ENCODE data around the gene NDC1.
"Not testable (repeated sequence)": the region's sequence is repeated elsewhere in the genome, so short reads cannot be mapped to it uniquely, and the experiment has no call there.

NDC1 gene

GRCh38 chr1:53837924-53838653 lies at the start of gene NDC1:
TSS of gene NDC1 (minus strand) at chr1:53838296. CDS start at chr1:53838261, 35 bp downstream.
- DNase-seq (ENCODE audit: low read depth): peak; percentile 97
- peak within 1 kb of the TSS; percentile 90 for H3K4me3 ChIP-seq (ENCODE audit: low read length)
- peak within 1 kb of the TSS; percentile 92 for H3K9ac ChIP-seq (ENCODE audit: low read length)
- no peaks in the 10 kb centered on the region for H3K36me3 ChIP-seq (ENCODE audit: control insufficient read depth, insufficient read depth, low read length, severe bottlenecking)
- no peaks in the 10 kb centered on the region for H3K27me3 ChIP-seq (replicated peaks; ENCODE audit: control insufficient read depth, insufficient read depth, low read length)
- peaks cover 15% of the 10 kb centered on the region for H3K9me3 ChIP-seq (ENCODE audit: control insufficient read depth, low read length)
- no peaks in the 10 kb centered on the region for H3K4me1 ChIP-seq (ENCODE audit: control insufficient read depth, insufficient read depth, low read length)

GRCh38 chr1:53883600-53883999 lies 45.5 kb upstream of the NDC1 start:
- not testable (repeated sequence) for H3K27me3 ChIP-seq (replicated peaks; ENCODE audit: control insufficient read depth, insufficient read depth, low read length); H3K4me3 ChIP-seq (ENCODE audit: low read length); H3K9ac ChIP-seq (ENCODE audit: low read length); DNase-seq (ENCODE audit: low read depth); H3K9me3 ChIP-seq (ENCODE audit: control insufficient read depth, low read length); H3K4me1 ChIP-seq (ENCODE audit: control insufficient read depth, insufficient read depth, low read length)
- H3K36me3 ChIP-seq (ENCODE audit: control insufficient read depth, insufficient read depth, low read length, severe bottlenecking): peaks cover 35% of the 10 kb centered on the region

DNA sequence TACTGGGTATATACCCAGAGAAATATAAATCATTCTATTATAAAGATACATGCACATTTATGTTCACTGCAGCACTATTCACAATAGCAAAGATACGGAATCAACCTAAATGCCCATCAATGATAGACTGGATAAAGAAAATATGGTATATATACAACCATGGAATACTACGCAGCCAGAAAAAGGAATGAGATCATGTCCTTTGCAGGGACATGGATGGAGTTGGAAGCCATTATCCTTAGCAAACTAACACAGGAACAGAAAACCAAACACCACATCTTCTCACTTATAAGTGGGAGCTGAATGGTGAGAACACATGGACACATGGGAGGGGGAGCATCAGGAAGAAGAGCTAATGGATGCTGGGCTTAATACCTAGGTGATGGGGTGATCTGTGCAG lies 43.8 kb upstream of the NDC1 start:
- not testable (repeated sequence) for DNase-seq (ENCODE audit: low read depth); H3K27me3 ChIP-seq (replicated peaks; ENCODE audit: control insufficient read depth, insufficient read depth, low read length); H3K9ac ChIP-seq (ENCODE audit: low read length); H3K4me1 ChIP-seq (ENCODE audit: control insufficient read depth, insufficient read depth, low read length); H3K9me3 ChIP-seq (ENCODE audit: control insufficient read depth, low read length); H3K4me3 ChIP-seq (ENCODE audit: low read length)
- H3K36me3 ChIP-seq (ENCODE audit: control insufficient read depth, insufficient read depth, low read length, severe bottlenecking): peaks cover 42% of the 10 kb centered on the region

DNA sequence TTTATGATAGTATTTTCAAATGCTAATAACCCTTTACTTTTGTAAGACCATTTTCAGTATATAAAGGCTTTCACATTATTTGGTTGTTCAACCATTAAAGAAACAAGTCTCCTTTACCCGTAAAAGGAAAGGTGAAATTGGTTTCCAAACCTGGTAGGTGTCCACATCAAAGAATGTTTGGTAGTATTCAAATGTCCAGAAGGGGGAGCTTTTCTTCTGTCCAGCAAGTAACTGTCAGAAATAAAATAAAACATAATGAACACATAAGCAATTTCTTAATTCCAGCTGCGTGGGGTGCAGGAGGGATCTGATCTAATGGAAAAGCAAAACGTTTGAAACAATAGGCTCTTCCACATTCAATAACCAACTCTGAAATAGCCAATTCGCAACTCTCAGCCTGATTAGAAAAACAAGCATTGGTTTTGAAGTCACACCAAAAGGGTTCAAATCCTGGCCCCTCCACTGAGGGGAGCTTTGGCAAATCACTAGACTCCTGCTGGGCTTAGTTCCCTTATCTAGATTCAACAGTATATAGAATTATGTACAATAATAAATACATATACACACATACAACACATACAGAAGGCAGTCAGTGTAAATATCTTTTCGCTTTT lies 40.5 kb upstream of the NDC1 start:
- Histone ChIP-seq H3K4me1 (ENCODE audit: control insufficient read depth, insufficient read depth, low read length) (peaks cover 8% of the 10 kb centered on the region), H3K36me3 (ENCODE audit: control insufficient read depth, insufficient read depth, low read length, severe bottlenecking) (peaks cover 52% of the 10 kb centered on the region), H3K4me3 (ENCODE audit: low read length) (no peak overlapping the region), H3K27me3 (replicated peaks; ENCODE audit: control insufficient read depth, insufficient read depth, low read length) (no peaks in the 10 kb centered on the region), H3K9me3 (ENCODE audit: control insufficient read depth, low read length) (no peaks in the 10 kb centered on the region), H3K9ac (ENCODE audit: low read length) (no peak overlapping the region)
- peak; percentile 86 for DNase-seq (ENCODE audit: low read depth)

DNA sequence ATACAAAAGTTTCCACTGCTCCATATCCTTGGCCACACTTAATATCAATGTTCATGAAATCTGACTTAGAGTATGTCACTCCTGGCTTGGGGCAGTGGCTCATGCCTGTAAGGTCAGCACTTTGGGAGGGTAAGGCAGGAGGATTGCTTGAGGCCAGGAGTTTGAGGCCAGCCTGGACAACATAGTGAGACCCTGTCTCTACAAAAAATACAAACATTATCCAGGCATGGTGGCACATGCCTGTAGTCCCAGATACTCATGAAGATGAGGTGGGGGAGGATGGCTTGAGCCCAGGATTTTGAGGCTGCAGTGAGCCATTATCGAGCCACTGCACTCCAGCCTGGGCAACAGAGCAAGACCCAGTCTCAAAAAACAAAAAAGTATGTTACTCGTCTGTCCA lies 37.1 kb upstream of the NDC1 start:
- H3K4me3 ChIP-seq (ENCODE audit: low read length); DNase-seq (ENCODE audit: low read depth); H3K4me1 ChIP-seq (ENCODE audit: control insufficient read depth, insufficient read depth, low read length); H3K9ac ChIP-seq (ENCODE audit: low read length); H3K27me3 ChIP-seq (replicated peaks; ENCODE audit: control insufficient read depth, insufficient read depth, low read length); H3K9me3 ChIP-seq (ENCODE audit: control insufficient read depth, low read length): not testable (repeated sequence)
- peaks cover 70% of the 10 kb centered on the region for H3K36me3 ChIP-seq (ENCODE audit: control insufficient read depth, insufficient read depth, low read length, severe bottlenecking)

GRCh38 chr1:53871773-53872484 lies 33.8 kb upstream of the NDC1 start:
- DNase-seq (ENCODE audit: low read depth): no peak
- peaks cover 74% of the 10 kb centered on the region for H3K36me3 ChIP-seq (ENCODE audit: control insufficient read depth, insufficient read depth, low read length, severe bottlenecking)
- peaks cover 6% of the 10 kb centered on the region for H3K4me1 ChIP-seq (ENCODE audit: control insufficient read depth, insufficient read depth, low read length)
- no peak overlapping the region for H3K9ac ChIP-seq (ENCODE audit: low read length)
- H3K4me3 ChIP-seq (ENCODE audit: low read length): no peak overlapping the region
- H3K27me3 ChIP-seq (replicated peaks; ENCODE audit: control insufficient read depth, insufficient read depth, low read length): no peaks in the 10 kb centered on the region
- H3K9me3 ChIP-seq (ENCODE audit: control insufficient read depth, low read length): no peaks in the 10 kb centered on the region

- Histone ChIP-seq H3K9me3 (ENCODE audit: control insufficient read depth, low read length) (no peaks in the 10 kb centered on the region), H3K4me3 (ENCODE audit: low read length) (no peak overlapping the region), H3K9ac (ENCODE audit: low read length) (no peak overlapping the region), H3K36me3 (ENCODE audit: control insufficient read depth, insufficient read depth, low read length, severe bottlenecking) (peaks cover 74% of the 10 kb centered on the region), H3K4me1 (ENCODE audit: control insufficient read depth, insufficient read depth, low read length) (peaks cover 6% of the 10 kb centered on the region), H3K27me3 (replicated peaks; ENCODE audit: control insufficient read depth, insufficient read depth, low read length) (no peaks in the 10 kb centered on the region)
- DNase-seq (ENCODE audit: low read depth): peak; percentile 22
These were observed 33.1 kb upstream of the NDC1 start for GRCh38 chr1:53871221-53871620.

GRCh38 chr1:53869454-53870117 lies 31.5 kb upstream of the NDC1 start:
- DNase-seq (ENCODE audit: low read depth): no peak
- peaks cover 6% of the 10 kb centered on the region for H3K4me1 ChIP-seq (ENCODE audit: control insufficient read depth, insufficient read depth, low read length)
- H3K9ac ChIP-seq (ENCODE audit: low read length): no peak overlapping the region
- no peaks in the 10 kb centered on the region for H3K9me3 ChIP-seq (ENCODE audit: control insufficient read depth, low read length)
- peaks cover 71% of the 10 kb centered on the region for H3K36me3 ChIP-seq (ENCODE audit: control insufficient read depth, insufficient read depth, low read length, severe bottlenecking)
- no peaks in the 10 kb centered on the region for H3K27me3 ChIP-seq (replicated peaks; ENCODE audit: control insufficient read depth, insufficient read depth, low read length)
- H3K4me3 ChIP-seq (ENCODE audit: low read length): no peak overlapping the region

- no peak overlapping the region for H3K9ac ChIP-seq (ENCODE audit: low read length)
- DNase-seq (ENCODE audit: low read depth): no peak
- peaks cover 71% of the 10 kb centered on the region for H3K36me3 ChIP-seq (ENCODE audit: control insufficient read depth, insufficient read depth, low read length, severe bottlenecking)
These were observed 30.5 kb upstream of the NDC1 start for GRCh38 chr1:53868565-53868964.

DNA sequence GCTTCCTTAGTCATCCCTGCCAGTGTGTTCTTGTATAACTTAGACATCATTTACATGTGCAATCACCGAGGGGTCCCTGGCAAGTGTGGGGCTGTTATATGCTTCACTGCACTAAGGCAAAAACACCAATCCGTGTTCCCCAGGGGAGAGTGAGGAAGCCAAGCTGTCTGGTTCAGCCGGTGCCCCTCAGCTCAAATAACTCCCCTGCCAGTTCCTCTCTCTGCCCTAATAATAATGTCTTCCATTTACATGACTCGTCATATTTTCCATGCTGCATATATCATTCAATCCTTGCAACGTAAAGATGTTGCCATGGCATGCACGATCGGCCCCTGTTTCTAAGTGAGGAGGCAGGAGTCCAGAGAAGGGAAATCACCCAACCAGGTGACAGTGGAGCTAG lies 24.4 kb upstream of the NDC1 start:
- H3K4me3 ChIP-seq (ENCODE audit: low read length): no peak overlapping the region
- no peak for DNase-seq (ENCODE audit: low read depth)
- no peaks in the 10 kb centered on the region for H3K9me3 ChIP-seq (ENCODE audit: control insufficient read depth, low read length)

More at GRCh38 chr1:53868565-53868964, 30.5 kb upstream of the NDC1 start:
- H3K9me3 ChIP-seq (ENCODE audit: control insufficient read depth, low read length): no peaks in the 10 kb centered on the region
- no peaks in the 10 kb centered on the region for H3K27me3 ChIP-seq (replicated peaks; ENCODE audit: control insufficient read depth, insufficient read depth, low read length)
- H3K4me1 ChIP-seq (ENCODE audit: control insufficient read depth, insufficient read depth, low read length): no peaks in the 10 kb centered on the region
- no peak overlapping the region for H3K4me3 ChIP-seq (ENCODE audit: low read length)

DNA sequence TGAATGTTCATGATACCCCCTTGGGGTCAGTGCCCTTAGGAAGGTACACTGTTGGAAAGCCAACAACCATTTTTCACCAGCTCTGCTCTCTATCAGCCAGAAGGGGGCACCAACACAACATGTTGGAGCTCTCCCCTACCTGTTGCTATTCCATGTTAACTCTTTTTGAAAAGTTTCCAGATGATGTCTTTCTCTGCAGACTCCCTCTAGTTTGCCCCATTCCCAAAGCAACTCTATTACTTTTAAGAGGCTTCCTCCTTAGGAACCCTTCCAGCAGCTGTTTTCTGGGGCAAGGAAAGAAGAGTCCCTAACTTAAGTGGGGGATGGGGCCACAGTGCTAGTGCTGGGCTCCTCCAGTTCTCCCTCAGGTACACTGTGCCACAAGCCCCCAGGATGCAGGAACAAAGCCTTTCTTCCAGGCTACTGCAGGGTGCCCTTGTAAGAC lies 22.9 kb upstream of the NDC1 start:
- Histone ChIP-seq H3K27me3 (replicated peaks; ENCODE audit: control insufficient read depth, insufficient read depth, low read length) (no peaks in the 10 kb centered on the region), H3K4me1 (ENCODE audit: control insufficient read depth, insufficient read depth, low read length) (no peaks in the 10 kb centered on the region), H3K9me3 (ENCODE audit: control insufficient read depth, low read length) (no peaks in the 10 kb centered on the region), H3K36me3 (ENCODE audit: control insufficient read depth, insufficient read depth, low read length, severe bottlenecking) (peaks cover 44% of the 10 kb centered on the region), H3K9ac (ENCODE audit: low read length) (no peak overlapping the region), H3K4me3 (ENCODE audit: low read length) (no peak overlapping the region)
- DNase-seq (ENCODE audit: low read depth): peak; percentile 77

More for the DNA sequence above, 24.4 kb upstream of the NDC1 start:
- H3K4me1 ChIP-seq (ENCODE audit: control insufficient read depth, insufficient read depth, low read length): no peaks in the 10 kb centered on the region
- no peak overlapping the region for H3K9ac ChIP-seq (ENCODE audit: low read length)
- peaks cover 40% of the 10 kb centered on the region for H3K36me3 ChIP-seq (ENCODE audit: control insufficient read depth, insufficient read depth, low read length, severe bottlenecking)
- no peaks in the 10 kb centered on the region for H3K27me3 ChIP-seq (replicated peaks; ENCODE audit: control insufficient read depth, insufficient read depth, low read length)
